GM18505 (cell line): ENCODE measurements around the gene RIPOR3.
"Not testable (repeated sequence)": the region's sequence is repeated elsewhere in the genome, so short reads cannot be mapped to it uniquely, and the experiment has no call there.

Experiments
- ATAC-seq: cut with Tn5 transposase; IDR thresholded peaks from one replicate; pipeline ENCODE4 v1.9.1; 2021; ENCODE audit not compliant: unreplicated experiment
- POLR2A ChIP-seq: IDR thresholded peaks from 4 replicates; pipeline ENCODE4 v1.6.1; 2011; ENCODE audit warnings: borderline replicate concordance; ENCODE audit not compliant: insufficient read depth, insufficient read length; ENCODE audit errors: extremely low read depth

Gene RIPOR3

DNA sequence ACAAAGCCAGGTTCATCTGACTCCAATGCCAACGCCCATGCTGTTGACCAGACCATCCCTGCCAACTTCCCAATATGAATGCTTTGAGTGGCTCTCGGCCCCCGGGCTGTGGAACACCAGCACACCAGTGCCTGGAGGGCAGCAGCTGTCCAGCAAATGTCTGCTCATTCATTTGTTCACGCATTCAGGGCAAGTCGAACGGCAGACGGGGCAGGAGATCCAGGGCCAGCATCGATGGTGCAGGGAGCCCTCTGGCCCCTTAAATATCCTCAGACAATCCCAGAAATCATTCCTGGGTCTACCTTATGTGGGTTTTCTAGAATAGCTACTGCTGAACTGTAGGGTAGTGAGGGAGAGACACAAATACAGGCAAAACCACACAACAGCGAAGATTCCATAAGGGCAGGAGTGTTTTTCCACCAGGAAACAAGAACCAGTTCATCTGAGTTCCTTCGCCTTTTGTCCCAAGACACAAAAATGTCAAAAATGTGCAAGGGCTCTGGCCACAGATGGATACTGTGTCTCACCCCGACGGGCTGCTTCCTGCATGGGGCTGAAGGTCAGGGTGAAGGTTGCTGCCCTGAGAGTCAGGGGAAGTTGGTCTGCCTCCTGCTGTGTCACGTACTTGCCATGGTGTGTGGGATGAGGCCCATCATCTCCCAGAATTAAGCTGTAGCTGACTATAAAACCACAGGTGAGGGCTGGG, 15.5 kb downstream of the RIPOR3 start:
- no peak for ATAC-seq
- TF ChIP-seq POLR2A: no peak

DNA sequence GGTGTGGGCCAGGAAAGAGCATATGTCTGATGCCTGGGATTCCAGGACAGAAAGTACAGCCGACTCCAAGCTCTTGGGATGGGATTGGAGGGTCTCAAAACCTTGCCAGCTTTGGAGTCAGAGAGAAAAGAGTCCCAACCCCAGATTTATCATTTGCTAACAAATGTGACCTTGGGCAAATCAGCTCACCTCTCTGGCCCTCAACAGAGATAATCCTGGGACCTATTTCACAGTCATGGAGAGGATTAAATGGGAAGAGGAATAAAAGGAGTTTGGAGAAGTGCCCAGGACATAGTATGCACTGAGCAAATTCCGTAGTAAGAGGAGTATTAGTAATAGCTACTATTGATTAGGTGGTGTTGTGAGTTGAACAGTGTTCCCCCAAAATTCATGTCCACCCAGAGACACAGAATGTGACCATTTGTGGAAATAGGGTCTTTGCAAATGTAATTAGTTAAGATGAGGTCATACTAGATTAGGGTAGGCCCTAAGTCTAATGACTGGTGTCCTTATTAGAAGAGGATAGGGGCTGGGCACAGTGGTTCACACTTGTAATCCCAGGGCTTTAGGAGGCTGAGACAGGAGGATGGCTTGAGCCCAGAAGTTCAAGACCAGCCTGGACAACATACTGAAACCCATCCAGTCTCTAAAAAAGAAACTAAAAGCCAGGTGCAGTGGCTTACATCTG, 17.1 kb downstream of the RIPOR3 start:
- ATAC-seq: no peak

DNA sequence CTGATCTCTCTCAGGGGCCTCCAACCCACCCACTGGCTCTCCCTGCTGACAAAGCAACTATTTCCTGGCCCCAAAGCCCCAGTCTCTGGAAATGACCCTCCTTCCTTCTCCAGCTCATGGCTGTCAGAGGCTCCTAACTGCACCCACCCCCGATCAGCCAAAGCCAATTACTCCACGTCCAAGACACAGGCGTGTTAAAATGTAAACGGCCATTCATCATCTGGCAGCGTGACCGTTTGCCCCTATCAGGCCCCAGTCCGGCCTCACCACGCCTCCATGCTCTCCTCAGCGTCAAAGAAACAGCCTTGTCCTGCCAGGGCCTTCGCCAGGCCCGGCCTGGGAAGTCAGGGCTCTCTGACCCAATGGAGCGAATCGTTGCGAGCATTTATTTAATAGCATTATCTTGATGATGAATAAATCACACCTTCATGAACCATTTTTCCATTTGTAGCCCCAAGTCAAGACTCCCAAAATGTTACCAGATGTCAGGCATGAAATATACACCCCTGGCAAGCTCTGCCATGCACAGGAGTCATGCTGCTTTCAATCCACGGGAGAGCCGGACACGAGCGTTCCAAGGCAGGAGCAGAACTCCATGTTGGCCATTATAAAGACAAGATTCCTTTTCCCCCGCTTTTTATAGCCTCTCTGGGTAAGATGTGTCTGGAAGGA, 17.7 kb downstream of the RIPOR3 start:
- ATAC-seq: no peak
- TF ChIP-seq POLR2A: no peak

More for the DNA sequence above, 17.1 kb downstream of the RIPOR3 start:
- TF ChIP-seq POLR2A: no peak

DNA sequence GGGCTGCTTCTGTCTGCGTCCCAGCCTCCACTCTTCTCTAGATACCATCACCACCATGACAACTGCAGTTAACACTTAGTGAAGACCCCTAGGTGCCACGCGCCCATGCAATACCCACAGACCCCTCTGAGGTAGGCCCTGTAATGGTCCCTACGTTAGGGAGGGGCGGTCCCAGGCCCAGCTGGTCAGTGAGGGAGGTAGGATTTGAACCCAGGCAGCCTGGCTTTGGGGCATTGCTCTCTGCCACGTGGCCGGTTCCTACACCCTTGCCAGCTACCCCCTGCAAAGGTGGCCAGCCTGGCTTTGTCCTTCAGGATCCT, 18.2 kb downstream of the RIPOR3 start:
- no peak for ATAC-seq
- no peak for TF ChIP-seq POLR2A

DNA sequence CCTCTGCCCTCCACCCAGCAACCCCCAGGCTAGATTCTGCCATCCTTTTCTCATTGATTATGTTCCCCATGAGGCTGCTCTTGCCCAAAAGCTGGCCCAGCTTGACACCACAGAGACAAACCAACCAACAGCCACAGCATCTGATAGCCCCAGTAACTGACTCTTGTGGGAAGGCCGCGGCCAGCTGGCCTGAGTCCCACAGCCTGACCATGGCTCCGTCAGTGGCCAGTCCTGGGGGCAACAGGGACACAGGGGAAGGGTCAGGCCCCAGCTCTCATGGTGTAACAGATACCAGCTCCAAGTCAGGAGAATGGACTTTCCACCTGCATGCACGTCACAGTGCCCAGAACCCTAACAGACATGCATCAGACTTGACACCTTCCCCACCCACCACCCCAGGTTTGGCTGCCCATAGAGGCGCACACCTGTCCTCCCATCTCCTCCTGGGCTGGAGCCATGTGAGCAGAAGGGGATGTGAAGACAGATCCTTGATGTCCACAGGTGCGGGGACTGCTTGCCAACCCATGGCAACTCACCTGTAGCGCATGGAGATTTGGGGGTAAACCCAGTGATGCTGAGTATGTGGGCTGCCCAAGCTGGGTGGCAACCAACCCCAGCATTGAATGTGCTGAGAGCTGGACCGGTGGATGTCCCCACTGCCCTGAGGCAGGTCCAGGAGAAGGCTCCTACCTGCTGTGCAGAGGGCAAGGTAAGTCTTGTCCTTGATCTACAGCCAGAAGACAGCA, 18.8 kb downstream of the RIPOR3 start:
- ATAC-seq: no peak
- no peak for TF ChIP-seq POLR2A

DNA sequence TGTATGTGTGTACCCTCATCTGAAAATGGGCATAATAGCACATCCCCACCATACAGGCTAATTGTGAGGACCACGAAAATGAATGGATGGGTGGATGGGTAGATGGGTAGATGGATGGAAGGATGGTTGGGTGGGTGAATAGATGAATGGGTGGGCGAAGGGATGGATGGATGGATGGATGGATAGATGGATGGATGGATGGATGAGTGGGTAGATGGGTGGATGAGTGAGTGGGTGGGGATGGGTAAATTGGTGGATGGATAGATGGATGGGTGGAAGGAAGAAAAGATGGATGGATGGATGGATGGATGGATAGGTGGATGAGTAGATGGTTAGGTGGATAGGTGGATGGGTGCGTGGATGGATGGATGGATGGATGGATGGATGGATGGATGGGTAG, 19.7 kb downstream of the RIPOR3 start:
- no peak for ATAC-seq
- TF ChIP-seq POLR2A: no peak

DNA sequence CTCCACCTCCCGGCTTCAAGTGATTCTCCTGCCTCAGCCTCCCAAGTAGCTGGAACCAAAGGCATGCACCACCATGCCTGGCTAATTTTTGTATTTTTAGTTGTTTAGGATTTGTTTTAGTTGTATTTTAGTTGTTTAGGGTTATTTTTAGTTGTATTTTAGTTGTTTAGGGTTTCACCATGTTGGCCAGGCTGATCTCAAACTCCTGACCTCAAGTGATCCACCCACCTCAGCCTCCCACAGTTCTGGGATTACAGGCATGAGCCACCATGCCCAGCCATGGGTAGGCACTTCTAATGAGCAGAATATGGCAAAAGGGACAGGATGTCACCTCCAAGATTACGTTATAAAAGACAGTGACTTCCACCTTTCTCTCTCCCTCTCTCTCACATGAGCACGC, 20.3 kb downstream of the RIPOR3 start:
- ATAC-seq: not testable (repeated sequence)

DNA sequence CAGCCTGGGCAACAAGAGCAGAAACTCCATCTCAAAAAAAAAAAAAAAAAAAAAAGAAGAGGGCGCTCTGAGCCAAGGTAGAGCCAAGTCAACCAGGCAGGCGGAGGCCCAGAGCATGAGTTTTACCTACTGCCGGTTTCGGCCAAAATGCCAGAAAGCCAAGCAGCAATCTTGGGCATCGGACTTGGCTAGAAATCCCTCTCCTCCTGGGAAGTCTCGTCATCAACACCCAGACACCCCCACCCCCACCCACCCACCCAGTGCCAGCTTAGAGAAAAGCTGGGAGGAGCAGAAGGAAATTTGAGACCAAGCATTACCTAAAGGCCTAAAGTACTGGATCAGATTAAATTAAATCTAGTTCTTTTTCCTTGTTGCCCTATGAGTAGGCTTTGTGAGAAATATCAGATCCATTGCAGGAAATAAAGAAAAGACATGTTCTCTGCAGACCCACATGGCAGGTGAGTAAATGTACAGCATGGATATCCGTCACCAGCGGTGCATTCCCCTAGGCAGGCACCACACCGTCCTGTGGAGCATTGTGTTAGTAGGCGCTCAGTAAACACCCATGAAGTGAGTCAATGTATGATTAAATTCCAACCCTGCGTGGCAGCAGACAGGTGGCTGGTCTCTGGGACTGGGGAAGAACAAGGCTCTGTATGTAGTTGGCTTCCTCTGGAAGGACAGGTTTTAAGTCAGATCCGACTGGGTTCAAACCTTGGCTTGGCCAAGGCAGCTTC, 21.0 kb downstream of the RIPOR3 start:
- ATAC-seq: no peak
- TF ChIP-seq POLR2A: no peak

DNA sequence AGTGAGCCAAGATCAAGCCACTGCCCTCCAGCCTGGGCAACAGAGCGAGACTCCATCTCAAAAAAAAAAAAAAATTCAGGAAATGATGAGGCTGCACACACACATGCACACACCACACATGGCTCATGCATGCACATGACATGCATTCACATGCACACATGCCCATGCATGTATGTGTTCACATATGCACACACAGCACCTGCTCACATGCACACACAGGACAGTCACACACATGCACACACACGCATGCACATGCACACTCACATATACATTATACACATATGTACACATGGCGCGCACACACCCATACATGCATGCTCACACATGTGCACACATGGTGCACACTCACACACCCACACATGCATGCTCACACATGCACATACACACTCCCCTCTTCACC, 22.5 kb downstream of the RIPOR3 start:
- ATAC-seq: no peak
- no peak for TF ChIP-seq POLR2A

DNA sequence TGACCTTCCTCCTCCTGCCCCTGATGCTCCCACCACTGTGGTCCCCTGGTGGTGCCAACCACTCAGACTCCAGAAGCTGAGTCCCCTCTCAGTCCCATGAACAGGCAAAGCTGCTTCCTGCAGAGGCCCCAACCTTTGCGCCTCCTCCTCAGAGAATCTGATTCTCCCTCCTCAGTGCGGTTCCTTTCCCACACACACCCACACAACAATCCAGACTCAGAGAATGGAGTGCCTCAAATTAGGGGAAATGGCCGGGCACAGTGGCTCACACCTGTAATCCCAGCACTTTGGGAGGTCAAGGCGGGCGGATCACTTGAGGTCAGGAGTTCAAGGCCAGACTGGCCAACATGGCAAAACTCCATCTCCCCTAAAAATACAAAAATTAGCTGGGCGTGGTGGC, 23.0 kb downstream of the RIPOR3 start:
- no peak for ATAC-seq
- no peak for TF ChIP-seq POLR2A

DNA sequence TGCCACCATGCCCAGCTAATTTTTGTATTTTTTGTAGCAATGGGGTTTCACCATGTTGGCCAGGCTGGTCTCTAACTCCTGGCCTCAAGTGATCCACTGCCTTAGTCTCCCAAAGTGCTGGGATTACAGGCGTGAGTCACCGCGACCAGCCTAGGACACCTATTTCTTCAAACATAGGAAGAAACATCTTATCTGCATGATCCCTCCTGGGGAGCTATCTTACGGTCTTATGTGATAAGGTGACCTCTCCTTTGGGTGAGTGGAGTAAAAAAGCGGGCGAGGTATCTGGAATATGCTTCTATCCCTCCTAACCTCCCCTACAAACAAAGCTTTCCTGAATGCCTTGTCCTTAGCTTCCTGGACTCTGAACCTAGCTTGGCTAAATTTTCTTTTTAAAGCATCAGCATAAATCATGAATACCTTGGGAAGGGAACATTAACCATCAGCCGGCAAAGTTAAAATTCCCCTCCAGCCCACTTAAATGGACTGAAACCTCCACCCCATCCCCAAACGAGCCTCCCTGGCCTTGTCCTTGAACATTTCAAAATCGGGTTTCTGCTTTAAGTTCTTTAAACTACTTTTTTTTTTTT, 24.5 kb downstream of the RIPOR3 start:
- no peak for TF ChIP-seq POLR2A
- ATAC-seq: no peak

DNA sequence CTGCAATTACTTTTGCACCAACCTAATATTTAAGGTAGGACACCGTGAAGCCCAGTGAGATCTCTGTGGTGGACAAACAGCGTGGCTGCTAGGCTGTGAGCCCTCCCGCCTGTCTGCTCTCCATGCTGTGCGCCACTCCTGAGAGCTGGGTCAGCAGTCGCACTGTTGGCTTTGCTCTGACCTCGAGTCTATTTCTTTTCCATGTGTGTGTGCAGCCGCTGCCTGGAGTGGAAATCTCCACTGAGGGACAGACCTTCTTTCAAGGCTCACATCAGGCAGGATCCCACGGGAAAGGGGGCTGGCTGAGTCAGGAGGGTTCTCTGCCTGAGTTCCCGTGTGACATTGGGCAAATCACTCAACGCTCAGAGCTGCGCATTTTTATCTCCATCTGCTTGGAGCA, 27.1 kb downstream of the RIPOR3 start:
- no peak for TF ChIP-seq POLR2A

DNA sequence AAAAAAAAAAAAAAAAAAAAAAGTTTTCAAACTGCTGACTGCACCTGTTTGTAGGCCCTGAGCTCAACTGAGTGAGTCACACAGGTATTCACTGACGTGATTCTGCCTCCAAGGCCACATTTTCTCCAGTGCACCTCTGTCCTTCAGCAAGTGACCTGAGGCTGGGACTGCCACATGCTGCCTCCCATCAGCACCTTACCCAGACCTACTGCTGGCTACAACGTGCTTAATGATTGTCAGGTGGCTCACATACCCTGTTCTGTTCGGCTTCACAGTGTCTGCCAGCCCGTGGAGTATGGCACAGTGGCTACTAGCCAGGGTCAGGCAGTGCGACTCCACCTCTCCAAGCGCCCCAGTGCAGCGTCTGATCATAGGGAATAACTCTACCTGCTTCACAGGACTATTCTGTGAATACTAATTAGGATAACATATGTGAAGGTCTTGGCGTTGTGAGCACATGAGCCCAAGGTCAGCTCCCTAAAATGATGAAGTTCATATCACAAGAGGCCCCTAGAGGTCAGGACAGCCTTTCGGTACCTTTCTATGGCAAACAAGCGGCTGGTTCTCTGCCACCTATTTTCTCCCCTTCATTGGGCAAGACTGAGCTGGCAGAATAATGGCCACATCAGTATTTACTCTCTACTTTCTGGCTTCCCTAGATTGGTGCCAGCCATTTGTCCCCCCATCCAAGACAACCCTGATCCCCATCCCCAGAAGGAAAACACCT, 28.1 kb downstream of the RIPOR3 start:
- TF ChIP-seq POLR2A: no peak
- no peak for ATAC-seq

More for the DNA sequence above, 27.1 kb downstream of the RIPOR3 start:
- no peak for ATAC-seq
